NCI-H1105 treated with DMSO at 0.1 percent for 48 hours (cell line): ENCODE measurements around the gene PIK3R4.
A peak's percentile ranks its signal among the peaks of the same experiment; 100 is the strongest.

Source experiments
- DNase-seq: peaks from one replicate; lab custom pipeline; 2025; lab: John Stamatoyannopoulos, UW

PIK3R4 gene

GRCh38 chr3:130688697-130689470, 57.7 kb downstream of the PIK3R4 start:
- no peak for DNase-seq

GRCh38 chr3:130688015-130688688, 58.5 kb downstream of the PIK3R4 start:
- no peak for DNase-seq

GRCh38 chr3:130687327-130687726, 59.3 kb downstream of the PIK3R4 start:
- no peak for DNase-seq

GRCh38 chr3:130686833-130687232, 59.8 kb downstream of the PIK3R4 start:
- no peak for DNase-seq

GRCh38 chr3:130682131-130682530, 64.5 kb downstream of the PIK3R4 start:
- DNase-seq = no peak

- no peak for DNase-seq
These were observed 67.4 kb downstream of the PIK3R4 start for GRCh38 chr3:130679218-130679617.

GRCh38 chr3:130677343-130677742, 69.3 kb downstream of the PIK3R4 start:
- no peak for DNase-seq

GRCh38 chr3:130671545-130672312, 74.9 kb downstream of the PIK3R4 start:
- no peak for DNase-seq

- DNase-seq = peak; percentile 46
These were observed 76.9 kb downstream of the PIK3R4 start for GRCh38 chr3:130669740-130670139.

GRCh38 chr3:130663092-130663491, 83.5 kb downstream of the PIK3R4 start:
- no peak for DNase-seq

- no peak for DNase-seq
These were observed 84.1 kb downstream of the PIK3R4 start for GRCh38 chr3:130662501-130662996.

GRCh38 chr3:130661140-130661891, 85.3 kb downstream of the PIK3R4 start:
- DNase-seq = no peak

GRCh38 chr3:130659911-130660310, 86.7 kb downstream of the PIK3R4 start:
- DNase-seq = no peak

- DNase-seq = no peak
These were observed 88.0 kb downstream of the PIK3R4 start for GRCh38 chr3:130658678-130659077.

GRCh38 chr3:130656627-130657026, 90.0 kb downstream of the PIK3R4 start:
- no peak for DNase-seq

- DNase-seq = no peak
These were observed 91.7 kb downstream of the PIK3R4 start for GRCh38 chr3:130654921-130655320.

GRCh38 chr3:130654091-130654490, 92.5 kb downstream of the PIK3R4 start:
- DNase-seq = no peak

GRCh38 chr3:130649061-130649654, 97.5 kb downstream of the PIK3R4 start:
- DNase-seq = no peak

GRCh38 chr3:130648293-130648692, 98.3 kb downstream of the PIK3R4 start:
- DNase-seq = no peak

- DNase-seq = no peak
These were observed 101.4 kb downstream of the PIK3R4 start for GRCh38 chr3:130645261-130645660.

GRCh38 chr3:130644628-130645253, 101.9 kb downstream of the PIK3R4 start:
- DNase-seq = no peak
